HEK293T (cell line): ENCODE data around the gene RD3L.

ENCODE experiments used
- CTCF ChIA-PET: fragments of 350-600 bp; formaldehyde crosslinking; extraction: SDS; loops from one replicate; lab custom pipeline; 2021; ENCODE audit warnings: antibody characterized with exemption, inconsistent platforms; lab: Yijun Ruan, JAX
- POLR2A ChIA-PET: fragments of 350-600 bp; formaldehyde crosslinking; extraction: SDS; loops from one replicate; lab custom pipeline; 2020; ENCODE audit warnings: antibody characterized with exemption, inconsistent platforms; lab: Yijun Ruan, JAX
- DNase-seq: peaks from one replicate; pipeline ENCODE4 v3.0.0; 2012; ENCODE audit warnings: mixed read lengths; ENCODE audit errors: extremely low spot score
- ARNT ChIP-seq: fragments of 450-650 bp; IDR thresholded peaks from 2 replicates; pipeline ENCODE4 v1.6.1; 2017; ENCODE audit warnings: mild to moderate bottlenecking
- BHLHE40 ChIP-seq: fragments of 450-650 bp; IDR thresholded peaks from 2 replicates; pipeline ENCODE4 v1.6.1; 2016; ENCODE audit warnings: mild to moderate bottlenecking, moderate library complexity, borderline replicate concordance
- CTBP1 ChIP-seq: fragments of 450-650 bp; IDR thresholded peaks from 2 replicates; pipeline ENCODE4 v1.6.1; 2016; ENCODE audit warnings: borderline replicate concordance
- ELF4 ChIP-seq: fragments of 450-650 bp; IDR thresholded peaks from 2 replicates; pipeline ENCODE4 v1.6.1; 2017; ENCODE audit warnings: antibody characterized with exemption
- FOXA1 ChIP-seq: fragments of 450-650 bp; IDR thresholded peaks from 2 replicates; pipeline ENCODE4 v1.6.1; 2016; ENCODE audit warnings: mild to moderate bottlenecking
- FOXK2 ChIP-seq: fragments of 450-650 bp; IDR thresholded peaks from 2 replicates; pipeline ENCODE4 v1.6.1; 2016; ENCODE audit warnings: mild to moderate bottlenecking
- FOXM1 ChIP-seq: fragments of 450-650 bp; IDR thresholded peaks from 2 replicates; pipeline ENCODE4 v1.6.1; 2017; ENCODE audit warnings: mild to moderate bottlenecking, borderline replicate concordance
- HDGF ChIP-seq: fragments of 450-650 bp; IDR thresholded peaks from 2 replicates; pipeline ENCODE4 v1.6.1; 2017; ENCODE audit warnings: antibody characterized with exemption, borderline replicate concordance
- L3MBTL2 ChIP-seq: fragments of 450-650 bp; conservative IDR thresholded peaks from 2 replicates; pipeline ENCODE4 v1.6.1; 2016; ENCODE audit warnings: mild to moderate bottlenecking
- LEF1 ChIP-seq: fragments of 450-650 bp; IDR thresholded peaks from 2 replicates; pipeline ENCODE4 v1.6.1; 2017; ENCODE audit warnings: mild to moderate bottlenecking, borderline replicate concordance
- NFRKB ChIP-seq: fragments of 450-650 bp; IDR thresholded peaks from 2 replicates; pipeline ENCODE4 v1.6.1; 2016; ENCODE audit warnings: mild to moderate bottlenecking, moderate library complexity
- SP1 ChIP-seq: fragments of 450-650 bp; IDR thresholded peaks from 2 replicates; pipeline ENCODE4 v1.6.1; 2017
- SUZ12 ChIP-seq: fragments of 450-650 bp; IDR thresholded peaks from 2 replicates; pipeline ENCODE4 v1.6.1; 2016; ENCODE audit warnings: mild to moderate bottlenecking
- TARDBP ChIP-seq: fragments of 450-650 bp; IDR thresholded peaks from 2 replicates; pipeline ENCODE4 v1.6.1; 2016
- ZNF384 ChIP-seq: fragments of 450-650 bp; IDR thresholded peaks from 2 replicates; pipeline ENCODE4 v1.6.1; 2016
- TF ChIP-seq, protein P1 (sequence below): fragments of 450-650 bp; IDR thresholded peaks from 2 replicates; pipeline ENCODE4 v1.6.1; 2016

The RD3L gene

DNA sequence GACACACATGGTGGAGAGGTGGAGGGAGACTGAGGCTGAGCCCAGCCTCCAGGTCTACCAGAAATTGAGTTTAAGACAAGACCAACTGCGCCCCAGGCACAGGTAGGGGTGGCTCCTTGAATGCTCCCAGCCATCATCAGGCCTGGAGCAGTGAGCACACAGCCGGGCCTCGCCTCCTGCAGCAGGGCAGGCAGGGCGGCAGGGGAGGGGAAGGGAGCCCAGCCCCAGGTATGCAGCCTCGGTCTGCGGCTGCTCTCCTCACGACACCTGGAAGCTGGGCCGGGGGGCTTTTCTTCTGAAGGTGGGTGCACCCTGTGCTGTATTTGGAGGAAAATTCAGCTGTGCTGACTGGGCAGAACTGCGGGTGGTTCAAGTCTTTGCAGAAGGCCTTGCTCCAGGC lies 43.6 kb downstream of the RD3L start:
- TF ChIP-seq SUZ12 (no peak), BHLHE40 (no peak), FOXM1 (no peak), ZNF384 (no peak), FOXA1 (no peak), L3MBTL2 (no peak), TARDBP (no peak), ELF4 (no peak), HDGF (no peak), LEF1 (no peak)
- TF ChIP-seq, protein P1, sequence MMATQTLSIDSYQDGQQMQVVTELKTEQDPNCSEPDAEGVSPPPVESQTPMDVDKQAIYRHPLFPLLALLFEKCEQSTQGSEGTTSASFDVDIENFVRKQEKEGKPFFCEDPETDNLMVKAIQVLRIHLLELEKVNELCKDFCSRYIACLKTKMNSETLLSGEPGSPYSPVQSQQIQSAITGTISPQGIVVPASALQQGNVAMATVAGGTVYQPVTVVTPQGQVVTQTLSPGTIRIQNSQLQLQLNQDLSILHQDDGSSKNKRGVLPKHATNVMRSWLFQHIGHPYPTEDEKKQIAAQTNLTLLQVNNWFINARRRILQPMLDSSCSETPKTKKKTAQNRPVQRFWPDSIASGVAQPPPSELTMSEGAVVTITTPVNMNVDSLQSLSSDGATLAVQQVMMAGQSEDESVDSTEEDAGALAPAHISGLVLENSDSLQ: no peak

DNA sequence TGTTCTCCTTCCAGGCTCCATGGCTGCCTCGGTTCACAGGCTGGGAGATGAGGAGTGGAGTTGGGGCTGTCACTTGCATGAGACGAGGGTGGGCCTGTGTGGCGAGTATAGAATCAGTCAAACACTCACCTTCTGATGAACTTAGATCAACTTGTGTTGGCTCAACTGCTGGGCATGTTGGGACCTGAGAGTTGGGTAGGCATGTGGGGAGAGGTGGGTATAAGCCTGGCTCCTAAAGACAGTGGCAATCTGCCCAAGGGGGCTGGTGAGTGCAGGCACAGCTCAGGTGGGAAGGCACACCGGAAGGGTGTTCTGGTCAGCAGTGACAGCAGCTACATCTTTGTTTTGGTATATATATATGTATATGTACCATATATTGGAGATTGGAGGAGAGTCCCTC lies 44.1 kb downstream of the RD3L start:
- ChIA-PET CTCF (interaction anchor here (0.5 to 0.6 kb wide), 2 partner anchors 17 to 22 kb away, joined by 4 read pairs; no protein-coding TSS in a partner anchor), POLR2A (interaction anchor here (1.6 kb wide), 1 partner anchor 12 kb away, joined by 3 read pairs; no protein-coding TSS in a partner anchor)
- no peak for TF ChIP-seq L3MBTL2
- TF ChIP-seq ELF4: no peak
- no peak for TF ChIP-seq ARNT
- TF ChIP-seq, protein P1: no peak
- DNase-seq: no peak

More for the DNA sequence above, 43.6 kb downstream of the RD3L start:
- no peak for DNase-seq
- ChIA-PET POLR2A (interaction anchor here (1.6 kb wide), 1 partner anchor 12 kb away, joined by 3 read pairs; no protein-coding TSS in a partner anchor), CTCF (interaction anchor here (0.6 kb wide), 1 partner anchor 16 kb away, joined by 4 read pairs; no protein-coding TSS in a partner anchor)

DNA sequence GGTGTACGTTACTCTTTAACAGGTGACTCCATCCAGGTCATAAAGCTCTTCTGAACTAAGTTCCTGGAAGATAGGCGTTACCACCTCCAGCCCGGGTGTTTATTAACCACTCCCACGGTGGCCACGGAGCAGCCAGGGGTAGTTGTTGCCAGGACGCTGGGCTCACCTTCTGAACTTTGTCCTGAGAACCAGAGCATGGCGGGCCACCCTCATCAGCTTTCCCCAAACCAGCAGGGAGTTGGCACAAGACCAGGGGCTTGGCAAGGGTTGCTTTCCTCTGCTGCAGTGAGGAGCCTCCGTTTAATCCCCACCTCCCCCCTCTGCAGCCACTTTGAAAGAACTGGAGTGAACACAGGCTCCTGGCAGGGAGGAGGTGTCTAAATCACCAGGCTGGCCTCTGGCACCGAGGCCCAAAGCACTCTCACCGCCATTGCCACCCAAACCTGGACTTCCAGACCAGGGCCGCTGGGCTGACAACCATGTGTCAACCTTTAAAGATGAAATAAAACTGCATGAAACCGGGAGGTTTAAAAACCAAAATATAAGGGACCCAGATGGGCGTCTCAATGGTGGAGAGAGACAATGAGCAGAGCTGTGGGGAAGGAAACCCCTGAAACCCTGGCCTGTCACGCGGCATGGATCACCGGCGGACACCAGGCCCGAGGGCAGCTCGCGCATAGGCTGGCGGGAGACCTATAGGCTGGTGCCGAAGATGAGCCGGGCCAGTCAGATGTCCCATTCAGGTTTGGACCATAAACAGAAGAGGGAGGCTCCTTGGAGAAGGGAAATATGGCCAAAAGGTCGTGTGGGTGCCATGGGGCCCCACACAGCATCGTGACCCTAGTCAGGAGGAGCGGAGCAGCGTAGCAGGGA lies 45.0 kb downstream of the RD3L start:
- CTCF ChIA-PET: interaction anchor here (0.5 to 1.0 kb wide), 2 partner anchors 22 to 84 kb away, joined by 3 to 4 read pairs; no protein-coding TSS in a partner anchor
- TF ChIP-seq L3MBTL2: no peak
- no peak for TF ChIP-seq NFRKB
- TF ChIP-seq LEF1: no peak
- TF ChIP-seq SP1: no peak
- no peak for TF ChIP-seq HDGF
- TF ChIP-seq ELF4: no peak
- TF ChIP-seq, protein P1: no peak
- TF ChIP-seq BHLHE40: no peak
- TF ChIP-seq ZNF384: no peak
- TF ChIP-seq FOXK2: no peak
- no peak for TF ChIP-seq FOXM1
- TF ChIP-seq ARNT: no peak
- no peak for DNase-seq
- POLR2A ChIA-PET: no interaction called here

DNA sequence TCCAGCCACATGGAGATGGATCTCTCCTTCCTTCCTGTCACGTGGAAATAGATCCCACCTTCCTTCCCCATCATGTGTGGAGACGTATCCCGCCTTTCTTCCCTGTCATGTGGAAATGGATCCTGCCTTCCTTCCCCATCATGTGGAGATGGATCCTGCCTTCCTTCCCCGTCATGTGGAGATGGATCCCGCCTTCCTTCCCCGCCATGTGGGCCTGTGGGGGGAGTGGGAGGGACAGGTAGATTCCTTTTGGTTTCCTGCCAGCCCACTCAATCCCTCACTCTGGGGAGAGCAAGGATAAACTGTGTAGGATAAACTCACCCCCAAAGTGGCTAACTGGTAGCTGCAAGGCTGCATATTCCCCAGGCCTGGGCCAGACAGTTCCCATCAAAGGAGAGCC lies 45.8 kb downstream of the RD3L start:
- no peak for DNase-seq
- TF ChIP-seq FOXA1 (no peak), TARDBP (no peak), NFRKB (no peak), SP1 (no peak), BHLHE40 (no peak), SUZ12 (no peak), ARNT (no peak), FOXM1 (no peak)
- TF ChIP-seq, protein P1: no peak
- CTCF ChIA-PET: interaction anchor here (1.0 kb wide), 1 partner anchor 85 kb away, joined by 3 read pairs; no protein-coding TSS in a partner anchor
- POLR2A ChIA-PET: no interaction called here

DNA sequence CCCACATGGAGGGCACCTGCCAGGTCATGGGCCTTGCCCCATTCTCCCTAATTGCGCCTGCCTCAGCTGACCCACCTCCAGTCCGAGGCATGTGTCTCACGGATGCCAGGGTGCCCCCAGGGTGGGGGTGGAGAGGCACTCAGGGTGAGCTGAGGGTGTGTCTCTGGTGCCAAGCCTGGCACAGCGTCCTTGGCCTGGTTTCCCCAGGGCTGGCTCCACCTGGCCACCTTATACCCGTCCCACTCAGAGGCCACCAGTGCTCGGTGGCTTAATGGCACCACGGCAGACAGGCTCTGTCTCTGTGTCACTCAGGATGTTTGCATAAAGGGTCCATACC lies 47.6 kb downstream of the RD3L start:
- ChIA-PET CTCF (no interaction called here), POLR2A (no interaction called here)
- TF ChIP-seq FOXM1 (no peak), NFRKB (no peak), SUZ12 (no peak), CTBP1 (no peak), FOXA1 (no peak), SP1 (no peak), TARDBP (no peak), ZNF384 (no peak)
- DNase-seq: no peak

DNA sequence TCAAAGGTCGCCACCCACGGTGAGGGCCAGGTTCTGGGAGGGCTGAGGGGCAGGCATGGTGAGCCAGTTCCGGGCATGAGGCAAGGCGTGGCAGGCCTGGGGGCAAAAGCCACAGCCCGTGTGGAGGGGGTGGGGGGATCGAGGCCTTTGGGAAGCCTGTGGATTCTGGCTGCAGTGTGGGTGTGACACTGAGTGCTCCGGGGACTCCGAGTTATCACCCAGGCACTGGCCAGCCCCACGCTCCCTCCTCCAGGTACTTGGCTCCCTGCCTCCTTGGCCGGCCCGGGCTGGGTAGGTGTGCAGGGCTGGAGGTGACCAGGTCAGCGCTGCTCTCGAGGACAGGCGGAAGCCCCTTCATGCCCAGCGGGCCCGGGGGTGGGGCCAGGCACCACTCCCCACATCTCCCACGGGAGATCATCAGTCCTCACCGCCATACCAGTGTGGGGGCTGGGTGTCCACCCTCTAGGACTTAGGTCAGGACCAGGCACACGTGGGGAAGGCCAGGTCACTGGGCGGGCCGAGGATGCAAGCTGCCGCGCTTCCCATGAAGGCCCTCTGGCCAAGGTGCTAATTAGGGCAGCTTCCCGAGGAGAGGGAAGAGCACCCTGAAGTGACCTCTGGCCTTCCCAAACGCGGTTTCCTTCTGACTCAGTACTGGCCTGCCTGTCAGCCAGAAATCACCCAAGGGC lies 48.2 kb downstream of the RD3L start:
- CTCF ChIA-PET: no interaction called here
- no peak for DNase-seq
- POLR2A ChIA-PET: no interaction called here
- TF ChIP-seq BHLHE40 (no peak), NFRKB (no peak), ELF4 (no peak), FOXM1 (no peak), TARDBP (no peak), HDGF (no peak), SP1 (no peak)
